ENCODE results near the gene CEP41. TPM values are rescaled to one million over a fixed set of nuclear protein-coding genes. Genes with fewer than 3 reads are reported as not detected.

CEP41 gene
- polyA plus RNA-seq, 1 donor (not counting 4 experiments of a cell fraction or from before 2014, with no cell fraction given), result 13.4 TPM

GRCh38 chr7:130425796-130426195 is 15.0 kb downstream of the CEP41 start:
- DNase-seq (ENCODE audit: low read depth, low spot score) (no peak), FAIRE-seq (no peak)
- dilution Hi-C loops (cut with MboI; ENCODE audit: extremely low pct_ligation_motif_present, low sequenced_read_pairs), result no loop called here

GRCh38 chr7:130423501-130424037 is 17.2 kb downstream of the CEP41 start:
- H2AFZ ChIP-seq (ENCODE audit: control insufficient read depth, low read length), result no peak overlapping the region
- no peaks in the 10 kb centered on the region for H3K36me3 ChIP-seq (ENCODE audit: control insufficient read depth in 2 of 2, extremely low read depth in 1 of 2, insufficient read depth in 2 of 2, low read length in 2 of 2)
- no peak overlapping the region for H3K27ac ChIP-seq (ENCODE audit: control insufficient read depth, insufficient read depth, low read length)
- dilution Hi-C loops (cut with MboI; ENCODE audit: extremely low pct_ligation_motif_present, low sequenced_read_pairs), result no loop called here
- FAIRE-seq, result no peak
- H3K4me1 ChIP-seq (ENCODE audit: control insufficient read depth, extremely low read depth, insufficient read depth, low read length), result peaks cover 12% of the 10 kb centered on the region
- H3K4me2 ChIP-seq (ENCODE audit: control insufficient read depth, extremely low read depth, insufficient read depth, low read depth, low read length), result no peak overlapping the region
- DNase-seq (ENCODE audit: low read depth, low spot score), result no peak
- H3K9ac ChIP-seq (ENCODE audit: control insufficient read depth, extremely low read depth, insufficient read depth, low read length), result no peak overlapping the region
- no peaks in the 10 kb centered on the region for H3K9me3 ChIP-seq (ENCODE audit: control insufficient read depth, low read depth, low read length)
- no peaks in the 10 kb centered on the region for H4K20me1 ChIP-seq (ENCODE audit: control insufficient read depth, extremely low read depth, insufficient read depth, low read length)
- H3K79me2 ChIP-seq (ENCODE audit: control insufficient read depth, insufficient read depth, low read length), result no peaks in the 10 kb centered on the region
- no peaks in the 10 kb centered on the region for H3K27me3 ChIP-seq (ENCODE audit: control insufficient read depth, extremely low read depth, insufficient read depth, low read length)
- no peaks in the 10 kb centered on the region for H3K9me1 ChIP-seq (ENCODE audit: control insufficient read depth, extremely low read depth, insufficient read depth, low read length)
- TF ChIP-seq CTCF (optimal IDR thresholded peaks at IDR 0.05 in 1 of 3, IDR thresholded peaks at IDR 0.05 in 1 of 3, conservative IDR thresholded peaks at IDR 0.05 in 1 of 3; ENCODE audit: extremely low read depth in 1 of 3, insufficient read depth in 2 of 3, low read length in 3 of 3) (no peak), EZH2 (IDR thresholded peaks at IDR 0.05; ENCODE audit: low read length) (no peak)
- H3K4me3 ChIP-seq (ENCODE audit: control insufficient read depth in 2 of 3, extremely low read depth in 1 of 3, insufficient read depth in 2 of 3, low read depth in 1 of 3, low read length in 3 of 3), result no peak overlapping the region

More at GRCh38 chr7:130425796-130426195, 15.0 kb downstream of the CEP41 start:
- Histone ChIP-seq H4K20me1 (ENCODE audit: control insufficient read depth, extremely low read depth, insufficient read depth, low read length) (no peaks in the 10 kb centered on the region), H3K79me2 (ENCODE audit: control insufficient read depth, insufficient read depth, low read length) (no peaks in the 10 kb centered on the region), H3K4me1 (ENCODE audit: control insufficient read depth, extremely low read depth, insufficient read depth, low read length) (no peaks in the 10 kb centered on the region), H3K9me1 (ENCODE audit: control insufficient read depth, extremely low read depth, insufficient read depth, low read length) (no peaks in the 10 kb centered on the region), H3K4me3 (ENCODE audit: control insufficient read depth in 2 of 3, extremely low read depth in 1 of 3, insufficient read depth in 2 of 3, low read depth in 1 of 3, low read length in 3 of 3) (no peak overlapping the region), H2AFZ (ENCODE audit: control insufficient read depth, low read length) (no peak overlapping the region), H3K27me3 (ENCODE audit: control insufficient read depth, extremely low read depth, insufficient read depth, low read length) (no peaks in the 10 kb centered on the region), H3K9ac (ENCODE audit: control insufficient read depth, extremely low read depth, insufficient read depth, low read length) (no peak overlapping the region), H3K9me3 (ENCODE audit: control insufficient read depth, low read depth, low read length) (no peaks in the 10 kb centered on the region), H3K27ac (ENCODE audit: control insufficient read depth, insufficient read depth, low read length) (no peak overlapping the region), H3K4me2 (ENCODE audit: control insufficient read depth, extremely low read depth, insufficient read depth, low read depth, low read length) (no peak overlapping the region), H3K36me3 (ENCODE audit: control insufficient read depth in 2 of 2, extremely low read depth in 1 of 2, insufficient read depth in 2 of 2, low read length in 2 of 2) (no peaks in the 10 kb centered on the region)
- no peak for TF ChIP-seq CTCF (optimal IDR thresholded peaks at IDR 0.05 in 1 of 3, IDR thresholded peaks at IDR 0.05 in 1 of 3, conservative IDR thresholded peaks at IDR 0.05 in 1 of 3; ENCODE audit: extremely low read depth in 1 of 3, insufficient read depth in 2 of 3, low read length in 3 of 3)
- TF ChIP-seq EZH2 (IDR thresholded peaks at IDR 0.05; ENCODE audit: low read length), result no peak
